Occipital lobe (tissue), 2 donors: Measurements from ENCODE around the gene ASS1. TPM values are rescaled to one million over a fixed set of nuclear protein-coding genes. Genes with fewer than 3 reads are reported as not detected.
A peak's percentile ranks its signal among the peaks of the same experiment; 100 is the strongest.

Experiments used
- DNase-seq: peaks from one replicate; lab custom pipeline; 2025; lab: John Stamatoyannopoulos, UW
- total RNA-seq: library from RNA; depleted of rRNA; stranded (reverse); fragments of >200 nt; gene quantifications from one replicate; pipeline ENCODE4 v1.2.3, GENCODE V29; 2014

Gene ASS1
- total RNA-seq, 1 donor from 2014 or later = 9.8 TPM

DNA sequence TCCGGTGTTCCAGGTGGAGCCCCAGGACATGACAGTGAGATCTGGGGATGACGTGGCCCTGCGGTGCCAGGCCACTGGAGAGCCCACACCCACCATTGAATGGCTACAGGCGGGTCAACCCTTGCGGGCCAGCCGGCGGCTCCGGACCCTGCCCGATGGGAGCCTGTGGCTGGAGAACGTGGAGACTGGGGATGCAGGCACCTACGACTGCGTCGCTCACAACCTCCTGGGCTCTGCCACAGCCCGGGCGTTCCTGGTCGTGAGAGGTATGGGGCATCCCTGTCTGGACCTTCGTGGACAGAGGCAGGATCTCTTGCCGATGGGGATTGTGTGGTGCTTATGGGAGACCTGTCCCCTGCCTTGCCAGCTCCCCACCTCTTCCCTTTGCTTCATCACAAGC lies 26.0 kb upstream of the ASS1 start:
- no peak for DNase-seq

DNA sequence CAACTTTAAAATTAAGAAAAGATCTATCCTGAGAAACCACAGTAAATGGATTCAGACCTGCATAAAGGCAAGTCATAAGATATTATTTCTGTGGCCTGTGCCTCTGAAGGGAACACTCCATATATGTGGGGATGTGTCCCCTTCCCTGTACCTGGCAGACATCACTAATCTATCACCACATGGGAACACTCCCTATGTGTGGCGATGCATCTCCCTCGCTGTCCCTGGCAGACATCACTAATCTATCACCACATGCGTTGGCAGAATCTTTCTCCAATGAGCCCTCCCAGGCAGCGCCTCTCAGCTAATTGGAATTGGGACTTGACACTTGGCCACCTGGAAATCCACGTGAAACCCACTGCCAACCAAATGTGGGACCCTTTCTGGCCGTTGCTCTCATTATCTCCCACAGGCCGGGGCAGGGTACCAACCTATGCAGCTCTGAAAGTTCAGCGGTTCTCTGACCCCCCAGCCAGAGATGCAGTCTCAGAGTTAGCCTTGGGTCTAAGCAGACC lies 25.2 kb upstream of the ASS1 start:
- DNase-seq = no peak

DNA sequence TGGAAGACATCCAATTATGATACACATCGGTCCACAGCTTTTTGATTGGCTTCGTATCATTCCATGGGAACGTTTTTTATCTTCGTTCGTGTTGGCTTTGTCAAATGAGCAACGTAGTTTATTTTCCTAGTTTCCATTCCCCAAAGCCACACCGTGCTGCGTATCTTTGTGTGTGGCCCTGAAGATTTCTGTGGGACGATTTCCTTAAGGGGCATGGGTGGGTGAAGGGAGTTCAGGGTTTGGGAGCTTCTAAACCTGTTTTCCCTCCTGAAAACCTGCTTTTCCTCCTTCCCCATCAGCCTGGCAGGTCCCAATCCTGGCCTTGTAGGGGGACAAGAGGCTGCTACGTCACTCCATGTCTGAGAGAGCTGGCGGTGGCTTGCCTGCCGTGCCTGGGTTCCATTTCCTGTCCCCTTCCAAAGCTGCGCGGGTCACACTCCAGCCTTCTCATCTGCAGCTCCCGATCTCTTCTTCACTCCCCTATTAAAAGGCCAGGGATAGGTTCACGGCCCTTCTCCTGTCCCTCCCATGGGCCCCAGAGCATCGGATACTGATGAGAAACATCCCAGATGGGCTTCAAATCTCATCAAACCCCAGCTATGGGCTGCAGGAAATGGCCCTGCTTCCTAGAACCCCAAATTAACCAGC lies 23.5 kb upstream of the ASS1 start:
- DNase-seq = no peak

DNA sequence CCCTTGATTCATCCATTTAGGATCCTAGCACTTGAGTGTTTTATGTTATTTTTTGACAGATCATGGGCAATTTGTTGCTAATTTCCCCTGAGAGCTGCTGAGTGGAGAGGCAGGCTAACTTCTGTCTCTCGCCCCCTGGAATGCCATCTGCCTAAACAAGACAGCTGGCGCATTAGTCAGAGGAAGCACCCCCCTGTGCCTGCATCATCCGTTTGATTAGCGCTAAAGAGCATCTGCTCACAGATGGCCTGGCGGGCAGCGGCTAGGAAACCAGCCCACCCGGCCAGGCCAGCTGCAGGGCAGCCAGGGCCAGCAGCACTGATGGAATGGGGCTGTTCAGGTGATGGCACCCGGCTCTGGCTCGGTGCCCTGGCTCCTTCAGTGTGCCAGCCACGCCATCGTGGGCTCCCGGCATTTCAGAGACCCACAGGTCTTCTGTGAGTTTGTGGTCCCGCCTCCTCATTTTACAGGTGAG lies 22.9 kb upstream of the ASS1 start:
- DNase-seq = peak; percentile 28

DNA sequence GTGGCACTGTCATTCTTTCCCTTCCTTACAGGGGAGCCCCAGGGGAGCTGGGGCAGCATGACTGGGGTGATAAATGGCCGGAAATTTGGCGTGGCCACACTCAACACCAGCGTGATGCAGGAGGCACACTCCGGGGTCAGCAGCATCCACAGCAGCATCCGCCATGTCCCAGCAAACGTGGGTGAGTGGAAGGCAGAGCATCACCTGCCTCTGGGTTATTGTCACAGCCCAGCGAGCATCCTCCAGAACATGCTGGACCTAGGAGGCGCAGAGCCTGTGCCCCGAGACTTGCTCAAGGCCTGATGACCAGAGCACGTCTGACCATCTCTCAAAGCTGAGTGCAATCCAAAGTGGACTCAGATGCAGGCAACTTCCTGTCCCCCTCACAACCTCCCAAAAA lies 22.2 kb upstream of the ASS1 start:
- DNase-seq = no peak

DNA sequence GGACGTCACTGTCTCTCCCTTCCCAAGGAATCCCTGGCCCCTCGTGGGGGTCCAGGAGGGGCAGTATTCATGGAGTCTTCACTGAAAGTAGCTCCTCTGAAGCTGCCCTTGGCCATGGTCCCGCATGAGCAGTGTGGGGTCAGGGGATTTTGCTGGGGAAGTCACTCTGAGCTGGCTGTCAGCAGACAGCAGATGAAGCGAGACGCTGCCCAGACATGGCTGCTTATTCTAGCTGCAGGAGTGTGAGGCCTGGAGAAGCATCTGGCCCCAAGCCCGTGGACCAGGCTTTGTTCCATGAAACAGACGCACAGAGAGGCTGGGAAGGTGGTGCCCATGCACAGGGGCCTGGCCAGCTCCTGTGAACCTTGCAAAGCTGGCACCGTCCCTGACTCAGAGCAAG lies 21.5 kb upstream of the ASS1 start:
- DNase-seq = no peak

DNA sequence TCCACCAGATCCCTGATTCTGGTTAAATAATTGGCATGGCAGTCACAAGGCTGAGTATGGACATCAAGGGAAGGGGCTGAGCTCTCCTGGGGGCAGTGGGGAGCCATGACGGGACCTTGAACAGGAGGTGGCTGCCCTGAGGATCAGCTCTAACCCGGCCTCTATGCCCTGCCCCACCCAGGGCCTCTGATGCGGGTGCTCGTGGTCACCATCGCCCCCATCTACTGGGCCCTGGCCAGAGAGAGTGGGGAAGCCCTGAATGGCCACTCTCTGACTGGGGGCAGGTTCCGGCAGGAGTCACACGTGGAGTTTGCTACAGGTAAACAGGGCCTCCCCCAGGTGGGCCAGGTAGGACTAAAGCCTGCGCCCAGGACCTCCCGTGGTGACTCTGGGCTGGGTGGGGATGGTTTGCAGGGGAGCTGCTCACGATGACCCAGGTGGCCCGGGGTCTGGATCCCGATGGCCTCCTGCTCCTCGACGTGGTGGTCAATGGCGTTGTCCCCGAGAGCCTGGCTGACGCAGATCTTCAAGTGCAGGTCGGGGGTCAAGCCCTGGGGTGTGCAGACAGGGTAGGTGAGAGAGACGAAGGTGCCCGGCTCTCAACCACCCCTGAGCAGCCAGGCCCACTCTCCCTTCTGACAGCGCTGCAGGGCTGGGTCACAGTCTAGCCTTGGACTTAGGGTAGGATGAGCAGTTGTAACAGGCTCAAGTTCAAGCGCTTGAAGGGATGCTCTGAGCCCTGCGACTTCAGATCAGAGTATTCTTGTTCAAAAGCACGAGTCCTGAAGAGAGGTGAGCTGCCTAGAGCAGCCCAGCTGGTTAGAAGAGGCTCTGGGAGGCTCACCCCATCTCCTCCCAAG lies 19.9 kb upstream of the ASS1 start:
- DNase-seq = no peak

DNA sequence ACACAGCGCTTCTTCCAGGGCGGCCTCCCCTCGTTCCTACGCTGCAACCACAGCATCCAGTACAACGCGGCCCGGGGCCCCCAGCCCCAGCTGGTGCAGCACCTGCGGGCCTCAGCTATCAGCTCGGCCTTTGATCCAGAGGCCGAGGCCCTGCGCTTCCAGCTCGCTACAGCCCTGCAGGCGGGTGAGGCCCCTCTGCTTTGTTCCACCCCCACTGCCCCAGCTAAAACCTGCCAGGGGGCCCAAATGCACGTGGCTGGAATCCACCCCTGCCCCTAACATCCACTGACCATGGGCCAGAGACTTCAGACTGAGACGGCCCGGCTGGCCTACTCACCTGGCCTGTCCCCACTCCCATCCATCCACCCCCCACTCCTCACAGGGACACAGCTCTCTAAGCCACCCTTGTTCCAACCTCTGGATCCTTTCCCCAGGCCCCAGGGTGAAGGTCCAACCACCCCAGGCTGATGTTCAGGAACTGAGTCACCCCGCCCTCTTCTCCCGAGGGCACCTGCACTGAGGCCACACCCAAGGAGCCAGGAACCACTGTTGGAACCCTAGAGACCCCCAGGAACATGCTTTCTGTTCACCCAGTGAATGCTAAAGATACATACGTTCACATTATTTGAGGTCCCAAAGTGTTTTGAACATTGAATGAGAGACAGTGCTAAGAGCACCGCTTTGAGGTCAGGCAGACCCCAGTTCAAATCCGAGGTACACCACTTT lies 18.9 kb upstream of the ASS1 start:
- DNase-seq = no peak

DNA sequence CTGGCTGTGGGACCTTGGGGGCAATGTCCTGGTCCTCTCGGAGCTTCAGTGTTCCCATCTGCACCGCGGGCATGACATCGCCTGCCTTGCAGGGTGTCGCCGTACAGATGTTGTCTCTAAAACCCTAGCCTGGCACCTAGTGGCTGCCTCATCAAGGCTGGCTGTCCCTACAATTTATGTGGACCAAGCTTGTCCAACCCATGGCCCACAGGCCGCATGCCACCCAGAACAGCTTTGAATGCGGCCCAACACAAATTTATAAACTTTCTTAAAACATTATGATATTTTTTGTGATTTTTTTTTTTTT lies 18.3 kb upstream of the ASS1 start:
- no peak for DNase-seq

DNA sequence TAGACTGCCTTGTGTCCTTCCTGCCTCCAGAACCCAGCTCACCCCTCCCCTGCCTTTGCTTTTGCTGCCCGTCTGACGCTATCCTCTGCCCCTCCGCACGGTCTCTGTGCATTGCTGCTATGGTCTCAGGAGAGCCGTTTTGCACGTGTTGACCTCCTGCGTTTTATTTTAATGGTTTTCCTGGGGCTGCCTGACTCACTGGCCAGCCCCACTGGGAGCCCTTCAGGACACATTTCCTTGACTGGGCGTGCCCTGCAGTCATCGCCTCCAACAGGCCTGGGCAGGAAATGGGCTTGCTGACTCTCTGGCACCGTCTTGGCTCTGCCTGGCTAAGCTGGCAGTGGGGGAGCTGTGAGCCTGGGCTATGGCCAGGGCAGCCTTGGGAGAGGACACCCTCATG lies 17.9 kb upstream of the ASS1 start:
- no peak for DNase-seq

DNA sequence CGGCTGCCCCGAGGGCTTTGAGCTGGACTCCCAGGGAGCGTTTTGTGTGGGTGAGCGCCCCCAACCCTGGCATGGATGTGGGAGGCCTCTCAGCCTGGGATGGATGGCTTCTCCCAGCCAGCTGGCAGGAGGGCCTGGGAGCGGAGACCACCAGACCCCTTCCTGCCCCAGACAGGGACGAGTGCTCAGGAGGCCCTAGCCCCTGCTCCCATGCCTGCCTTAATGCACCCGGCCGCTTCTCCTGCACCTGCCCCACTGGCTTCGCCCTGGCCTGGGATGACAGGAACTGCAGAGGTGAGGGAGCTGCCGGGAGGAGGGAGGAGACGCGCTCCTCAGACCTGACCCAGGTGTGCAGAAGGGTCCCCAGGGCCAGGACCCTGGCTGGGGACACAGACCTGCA lies 17.4 kb upstream of the ASS1 start:
- no peak for DNase-seq

DNA sequence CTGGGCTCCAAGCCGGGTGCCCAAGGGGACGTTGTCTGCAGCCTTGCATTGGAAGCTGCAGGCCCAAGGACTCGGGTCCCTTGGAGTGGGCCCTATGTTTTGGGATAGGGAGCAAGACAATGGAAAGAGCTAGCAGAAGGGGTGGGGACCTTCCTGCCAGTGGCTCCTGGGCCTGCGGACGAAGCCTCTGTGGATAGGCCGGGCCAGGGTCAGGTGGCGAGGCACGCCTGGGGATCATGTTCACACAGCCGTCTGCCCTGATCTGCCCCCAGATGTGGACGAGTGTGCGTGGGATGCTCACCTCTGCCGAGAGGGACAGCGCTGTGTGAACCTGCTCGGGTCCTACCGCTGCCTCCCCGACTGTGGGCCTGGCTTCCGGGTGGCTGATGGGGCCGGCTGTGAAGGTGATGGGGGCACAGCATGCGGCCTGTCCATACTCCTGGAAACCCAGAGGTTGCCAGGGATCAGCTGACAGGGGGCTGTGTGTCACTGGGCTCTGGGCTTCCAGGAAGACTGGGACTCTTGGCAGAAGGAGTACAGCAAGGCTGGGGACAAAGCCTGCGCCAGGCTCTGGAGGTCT lies 16.6 kb upstream of the ASS1 start:
- DNase-seq = no peak

DNA sequence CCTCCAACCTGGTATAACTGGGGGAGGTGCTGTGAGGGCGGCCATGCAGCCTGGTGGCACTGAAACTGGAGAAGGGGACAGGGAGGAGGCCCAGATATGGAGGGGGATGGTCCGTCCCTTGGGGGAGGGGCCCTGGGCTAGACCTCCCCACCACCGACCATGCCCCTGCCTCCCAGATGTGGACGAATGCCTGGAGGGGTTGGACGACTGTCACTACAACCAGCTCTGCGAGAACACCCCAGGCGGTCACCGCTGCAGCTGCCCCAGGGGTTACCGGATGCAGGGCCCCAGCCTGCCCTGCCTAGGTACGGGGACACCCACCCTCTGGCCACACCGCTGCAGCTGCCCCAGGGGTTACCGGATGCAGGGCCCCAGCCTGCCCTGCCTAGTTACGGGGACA lies 15.4 kb upstream of the ASS1 start:
- DNase-seq = no peak

DNA sequence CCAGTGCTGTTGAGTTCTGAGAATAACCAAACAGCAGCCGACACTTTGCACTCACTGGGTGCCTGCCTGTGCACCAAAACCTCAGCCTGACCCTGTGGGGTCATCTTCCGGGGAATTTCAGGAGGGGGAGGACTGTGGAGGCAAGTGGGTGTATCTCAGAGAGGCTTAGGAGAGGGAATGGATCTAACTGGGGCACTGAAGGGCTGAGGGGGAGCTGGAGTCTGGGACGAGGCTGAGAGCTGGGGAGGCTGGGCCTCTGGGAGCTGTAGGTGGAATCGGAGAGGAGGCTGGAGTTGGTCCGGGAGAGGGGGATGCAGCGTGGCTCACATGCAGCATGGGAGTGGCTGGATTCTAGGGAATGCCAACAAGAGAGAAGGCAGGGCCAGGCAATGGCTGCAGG lies 14.9 kb upstream of the ASS1 start:
- DNase-seq = no peak

DNA sequence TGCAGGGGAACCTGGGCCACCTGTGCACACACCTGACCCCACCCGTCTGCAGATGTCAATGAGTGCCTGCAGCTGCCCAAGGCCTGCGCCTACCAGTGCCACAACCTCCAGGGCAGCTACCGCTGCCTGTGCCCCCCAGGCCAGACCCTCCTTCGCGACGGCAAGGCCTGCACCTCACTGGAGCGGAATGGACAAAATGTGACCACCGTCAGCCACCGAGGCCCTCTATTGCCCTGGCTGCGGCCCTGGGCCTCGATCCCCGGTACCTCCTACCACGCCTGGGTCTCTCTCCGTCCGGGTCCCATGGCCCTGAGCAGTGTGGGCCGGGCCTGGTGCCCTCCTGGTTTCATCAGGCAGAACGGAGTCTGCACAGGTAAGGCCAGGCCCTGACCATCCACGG lies 14.5 kb upstream of the ASS1 start:
- DNase-seq = no peak

DNA sequence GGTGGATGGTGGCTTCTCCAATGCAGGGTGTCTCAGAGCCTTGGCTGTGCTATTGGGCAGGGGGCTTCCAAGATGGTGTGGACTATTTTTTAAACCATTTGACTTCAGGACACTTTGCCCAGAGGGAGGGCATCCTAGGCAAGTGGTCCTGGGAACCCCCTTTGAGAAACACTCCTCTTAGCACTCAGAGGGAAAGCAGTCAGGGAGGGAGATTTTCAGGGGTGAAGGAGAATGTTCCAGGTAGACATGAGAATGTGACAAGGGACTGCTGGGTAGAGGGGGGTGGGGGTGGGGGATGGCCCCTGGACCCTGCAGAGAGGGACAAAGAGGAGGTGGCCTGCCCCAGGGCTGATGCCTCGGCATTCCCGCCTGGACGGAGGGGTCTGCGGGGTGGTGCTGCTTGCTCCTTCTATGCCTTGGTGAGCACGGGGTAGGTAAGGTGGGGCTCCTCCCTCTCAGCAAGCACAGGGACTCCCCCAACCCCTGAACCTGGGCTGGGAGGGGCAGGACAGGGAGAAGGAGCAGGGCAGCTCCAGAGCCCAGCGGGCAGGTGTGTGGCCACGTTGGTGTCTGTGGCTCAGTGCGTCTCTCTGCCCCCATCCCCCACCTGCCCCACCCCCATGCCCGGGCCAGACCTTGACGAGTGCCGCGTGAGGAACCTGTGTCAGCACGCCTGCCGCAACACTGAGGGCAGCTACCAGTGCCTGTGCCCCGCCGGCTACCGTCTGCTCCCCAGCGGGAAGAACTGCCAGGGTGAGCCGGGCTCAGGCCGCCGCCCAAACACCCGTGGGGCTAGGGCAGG lies 13.8 kb upstream of the ASS1 start:
- DNase-seq = no peak

DNA sequence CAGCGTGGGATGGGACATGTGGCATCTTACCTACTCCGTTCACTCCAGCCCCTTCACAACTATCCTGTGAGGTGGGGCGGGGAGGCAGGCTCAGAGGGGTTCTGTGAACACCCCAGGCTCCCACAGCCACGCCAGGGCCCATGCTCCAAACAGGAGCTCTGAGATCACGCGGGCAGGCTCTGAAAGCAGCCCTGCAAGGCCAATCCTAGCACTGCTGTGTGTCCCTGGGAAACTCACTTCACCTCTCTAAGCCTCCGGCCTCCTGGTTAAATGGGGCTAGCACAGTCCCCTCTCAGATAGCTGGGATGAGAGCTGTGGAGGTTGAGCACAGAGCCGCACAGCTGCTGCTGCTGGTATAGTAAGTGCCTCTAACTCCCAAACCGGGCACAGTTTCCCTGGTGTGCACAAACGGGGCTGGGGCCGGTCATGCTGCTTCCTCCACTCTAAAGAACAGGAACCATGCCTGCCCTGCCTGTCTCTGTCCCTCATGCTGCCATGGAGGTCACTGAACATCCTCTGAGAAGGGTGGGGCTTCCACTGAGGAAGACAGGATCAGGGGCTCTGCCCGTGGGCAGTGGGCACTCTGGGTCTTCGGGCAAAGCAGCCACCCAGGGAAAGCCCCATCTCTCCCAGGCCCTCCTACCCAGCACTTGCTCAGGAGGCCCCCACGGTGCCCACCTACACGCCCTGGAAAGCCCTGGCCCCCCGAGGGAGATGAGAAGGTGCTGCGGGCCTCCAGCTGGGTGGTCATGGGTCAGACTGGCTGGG lies 13.0 kb upstream of the ASS1 start:
- no peak for DNase-seq

DNA sequence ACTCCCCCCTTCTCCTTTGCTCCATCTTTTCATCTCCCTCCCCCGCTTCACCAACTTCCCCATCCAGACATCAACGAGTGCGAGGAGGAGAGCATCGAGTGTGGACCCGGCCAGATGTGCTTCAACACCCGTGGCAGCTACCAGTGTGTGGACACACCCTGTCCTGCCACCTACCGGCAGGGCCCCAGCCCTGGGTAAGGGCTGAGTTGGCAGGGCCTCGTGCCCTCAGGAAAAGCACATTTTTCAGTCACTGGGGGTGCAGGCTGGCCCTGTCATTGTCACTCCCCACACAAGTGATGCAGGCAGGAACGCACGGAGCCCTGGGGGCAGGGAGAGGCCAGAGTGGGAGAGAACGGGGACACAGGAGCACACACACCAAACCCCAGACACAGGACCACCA lies 12.4 kb upstream of the ASS1 start:
- no peak for DNase-seq

DNA sequence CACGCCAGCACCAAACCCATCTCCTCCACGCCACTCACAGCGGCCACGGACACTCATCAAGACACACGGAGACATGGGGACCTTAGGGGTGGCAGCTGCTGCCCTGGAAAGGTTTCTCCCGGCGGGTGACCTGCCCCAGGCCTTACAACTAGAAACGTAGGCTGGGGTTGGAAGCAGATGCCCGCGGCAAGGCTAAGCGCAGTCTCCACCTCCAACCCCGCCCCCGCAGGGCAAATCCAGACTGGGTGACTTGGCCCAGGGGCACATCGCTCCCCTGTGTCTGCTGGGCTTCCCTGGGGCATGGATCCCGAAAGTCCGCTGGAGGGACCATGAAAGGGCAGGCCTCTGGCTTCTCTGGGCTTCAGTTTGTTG lies 12.0 kb upstream of the ASS1 start:
- DNase-seq = no peak

DNA sequence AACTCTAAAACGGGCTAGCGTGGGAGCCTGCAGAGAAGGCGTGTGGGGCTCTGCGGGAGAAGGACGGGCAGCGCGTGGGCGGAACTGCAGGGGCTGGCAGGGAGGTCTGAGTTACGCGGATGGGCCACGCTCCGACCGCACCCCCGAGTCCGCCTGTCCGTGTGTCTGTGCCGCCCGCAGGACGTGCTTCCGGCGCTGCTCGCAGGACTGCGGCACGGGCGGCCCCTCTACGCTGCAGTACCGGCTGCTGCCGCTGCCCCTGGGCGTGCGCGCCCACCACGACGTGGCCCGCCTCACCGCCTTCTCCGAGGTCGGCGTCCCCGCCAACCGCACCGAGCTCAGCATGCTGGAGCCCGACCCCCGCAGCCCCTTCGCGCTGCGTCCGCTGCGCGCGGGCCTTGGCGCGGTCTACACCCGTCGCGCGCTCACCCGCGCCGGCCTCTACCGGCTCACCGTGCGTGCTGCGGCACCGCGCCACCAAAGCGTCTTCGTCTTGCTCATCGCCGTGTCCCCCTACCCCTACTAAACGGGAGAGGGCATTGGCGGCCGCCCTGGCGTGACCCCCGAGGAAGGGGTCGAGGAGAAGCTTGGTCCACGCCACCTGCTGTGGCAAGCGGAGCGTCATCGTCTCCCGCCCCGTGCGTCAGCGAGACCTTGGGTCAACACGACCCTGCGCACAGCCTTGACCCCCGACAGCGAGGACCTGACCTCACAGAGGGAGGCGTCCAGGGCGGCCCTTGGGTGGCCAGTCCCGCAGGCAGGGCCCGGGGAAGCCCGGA lies 11.4 kb upstream of the ASS1 start:
- no peak for DNase-seq
